Stimulated activated CD8-positive, alpha-beta memory T cell treated with anti-CD3 and anti-CD28 coated beads, Interleukin-4, amount 100 ng/mL, for 24 hours (primary cell): ENCODE results near the gene ITPR3.

Experiments
- DNase-seq: peaks from one replicate; pipeline ENCODE4 v3.0.0-alpha.2; 2020; ENCODE audit warnings: low read depth

The ITPR3 gene

DNA sequence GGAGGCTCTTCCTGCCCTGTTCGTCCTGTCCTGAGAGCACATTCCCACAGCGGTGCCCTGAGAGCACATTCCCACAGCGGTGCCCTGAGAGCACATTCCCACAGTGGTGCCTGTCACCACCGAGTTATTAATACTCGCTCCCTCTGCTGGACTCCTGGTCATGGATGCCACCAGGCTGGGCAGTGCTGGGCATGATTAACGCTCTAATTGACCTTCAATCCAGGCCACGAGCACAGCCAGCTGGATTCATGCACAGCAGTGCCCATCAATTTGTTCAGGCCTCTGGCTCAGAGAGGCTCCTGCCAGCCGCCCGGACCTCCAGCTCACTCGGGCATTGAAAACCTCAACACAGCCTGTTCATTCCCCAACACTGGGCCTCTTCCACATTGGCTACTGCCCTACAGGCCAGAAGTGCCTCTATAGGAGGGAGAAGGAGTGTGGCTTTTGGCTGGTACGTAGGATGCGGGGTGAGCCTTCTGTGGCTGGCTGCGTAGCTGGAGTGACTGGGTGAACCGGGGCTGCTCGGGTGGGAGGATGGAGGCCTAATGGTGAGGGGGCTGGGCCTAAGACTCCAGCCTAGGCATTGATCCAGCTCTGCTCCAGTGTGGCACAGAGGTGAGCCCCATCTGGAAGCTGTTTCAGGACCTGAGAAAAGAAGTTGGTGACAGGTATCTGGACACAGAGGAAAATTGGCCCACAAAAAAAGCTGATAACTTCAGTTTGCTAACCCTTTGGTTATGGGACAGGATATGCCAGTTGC is 116.3 kb downstream of the ITPR3 start:
- DNase-seq: no peak

DNA sequence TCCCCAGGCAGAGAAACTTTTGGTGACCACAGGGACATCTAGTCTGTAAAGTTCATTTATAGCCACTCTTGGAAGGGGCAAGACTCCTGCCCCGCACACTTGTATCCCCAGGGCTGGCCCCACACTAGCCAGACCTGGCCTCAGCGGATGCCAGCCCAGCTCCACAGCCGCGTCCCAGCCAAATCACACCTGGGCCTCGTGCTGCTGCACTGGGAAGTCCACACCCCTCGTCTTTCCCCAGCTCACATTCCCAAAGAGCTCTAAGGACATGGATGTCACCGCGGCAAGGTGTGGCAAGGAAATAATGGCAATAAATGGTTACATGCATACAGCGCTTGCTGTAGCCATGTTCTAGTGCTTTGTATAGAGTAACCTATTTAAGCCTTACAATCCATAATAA is 117.0 kb downstream of the ITPR3 start:
- no peak for DNase-seq

DNA sequence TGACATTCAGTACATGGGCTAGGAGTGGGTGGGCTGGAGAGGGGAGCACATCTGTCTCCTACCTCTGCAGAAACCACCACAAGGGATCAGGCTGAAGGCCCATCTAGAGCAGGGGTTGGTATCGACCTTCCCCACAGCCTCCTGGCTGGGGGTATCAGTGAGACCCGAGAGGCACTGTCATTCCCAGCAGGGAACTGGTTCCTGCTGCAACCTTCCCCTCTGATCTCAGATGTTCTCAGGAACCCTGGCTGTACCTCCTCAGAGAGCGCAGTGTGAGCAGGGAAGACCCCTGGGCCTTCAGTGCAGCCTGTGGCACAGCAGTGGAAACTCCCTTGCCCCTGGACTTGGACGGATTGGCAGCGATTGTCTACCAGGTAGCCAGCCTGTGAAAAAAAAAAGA is 117.8 kb downstream of the ITPR3 start:
- DNase-seq: no peak

DNA sequence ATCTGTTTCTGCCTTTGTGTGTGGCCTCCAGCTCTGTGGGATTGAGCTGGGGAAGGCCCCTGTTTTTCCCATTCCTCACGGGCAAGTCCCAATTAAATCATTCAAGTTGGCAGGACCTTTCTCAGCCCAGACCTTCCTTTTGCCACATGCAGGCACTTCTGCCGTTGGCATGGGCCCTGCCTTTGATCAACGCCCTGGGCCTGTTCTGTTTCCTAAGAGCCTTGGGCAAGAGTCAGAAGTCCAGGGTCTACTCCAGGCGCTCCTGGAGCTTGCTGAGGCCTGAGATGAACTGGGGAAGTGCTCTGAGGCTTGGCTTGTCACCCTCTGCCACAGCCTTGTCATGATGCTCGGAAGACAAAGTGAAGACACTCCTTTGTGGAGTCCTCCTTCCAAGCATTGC is 118.4 kb downstream of the ITPR3 start:
- DNase-seq: no peak

DNA sequence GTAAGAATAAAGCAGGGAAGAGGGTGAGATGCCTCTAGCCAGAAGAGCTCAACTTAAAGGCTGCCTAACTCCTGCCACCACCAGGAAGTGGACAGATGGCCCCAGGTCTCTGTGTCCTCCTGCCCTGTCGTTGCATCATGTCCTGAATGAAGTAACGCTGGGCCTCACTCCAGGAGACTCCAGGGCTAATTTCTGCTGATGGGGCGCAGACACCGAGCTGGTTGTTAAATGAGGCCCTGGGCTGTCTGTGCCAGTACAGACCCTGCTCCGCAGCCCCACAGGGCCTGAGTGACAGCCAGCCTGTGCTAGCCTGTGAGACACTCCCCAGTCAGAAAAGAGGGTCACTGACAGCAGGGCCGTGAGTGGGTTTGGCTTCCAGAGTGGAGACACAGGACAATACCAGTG is 119.1 kb downstream of the ITPR3 start:
- no peak for DNase-seq

DNA sequence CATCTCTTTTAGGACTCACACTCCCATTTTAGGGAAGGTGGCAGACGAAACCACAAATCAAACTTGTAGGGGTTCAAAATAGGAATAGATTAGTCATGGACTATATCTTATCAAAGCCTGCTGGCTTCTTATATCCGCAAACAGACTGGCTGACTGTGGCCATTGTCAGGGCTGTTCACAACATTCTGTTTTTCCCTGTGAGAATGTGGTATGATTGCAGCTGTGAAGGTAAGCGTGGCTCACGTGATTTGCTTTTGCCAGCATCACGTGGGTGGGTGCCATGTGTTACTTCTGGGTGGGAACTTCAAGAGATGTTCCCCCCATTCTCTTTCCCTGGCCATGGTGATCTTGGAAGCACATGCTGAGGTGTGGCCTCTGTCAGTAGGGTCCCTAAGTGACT is 119.7 kb downstream of the ITPR3 start:
- no peak for DNase-seq

DNA sequence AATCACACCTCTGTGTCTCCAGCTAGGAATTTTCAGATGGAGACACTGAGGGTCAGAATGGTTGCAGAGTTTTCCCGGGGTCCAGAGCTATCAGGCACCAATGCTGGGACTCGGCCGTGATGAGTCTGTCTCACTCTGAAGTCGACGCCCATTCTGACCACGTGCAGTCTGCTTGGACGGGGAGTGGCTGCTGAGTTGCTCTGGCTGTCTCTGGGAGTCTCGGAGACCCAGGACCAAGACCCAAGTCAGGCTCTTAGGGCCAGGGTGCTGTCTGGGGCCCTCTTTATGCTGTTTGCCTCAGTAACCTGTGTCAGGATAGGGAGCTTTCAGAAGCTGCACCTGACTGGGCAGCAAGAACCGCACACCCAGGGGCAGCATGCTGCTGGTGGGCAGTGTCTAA is 121.0 kb downstream of the ITPR3 start:
- no peak for DNase-seq

DNA sequence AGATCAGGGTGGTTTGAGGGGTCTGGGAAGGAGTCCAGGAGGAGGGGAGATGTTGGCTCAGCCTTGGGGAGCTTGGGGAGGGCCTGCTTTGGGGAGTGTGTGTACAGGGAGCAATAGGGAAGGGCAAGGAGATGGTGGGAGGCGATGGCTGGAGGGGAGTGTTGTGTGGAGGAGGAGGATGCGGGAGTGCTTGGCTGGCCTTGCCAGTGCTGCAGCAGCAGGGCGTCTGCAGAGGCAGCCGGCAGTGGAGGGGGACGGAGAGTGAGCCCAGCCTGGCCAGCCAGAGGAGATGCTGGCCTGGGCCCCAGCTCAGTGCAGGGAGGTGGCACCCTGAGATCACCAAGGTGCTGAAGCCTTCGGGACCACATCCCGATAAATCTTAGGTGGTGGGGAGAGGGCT is 121.7 kb downstream of the ITPR3 start:
- no peak for DNase-seq

DNA sequence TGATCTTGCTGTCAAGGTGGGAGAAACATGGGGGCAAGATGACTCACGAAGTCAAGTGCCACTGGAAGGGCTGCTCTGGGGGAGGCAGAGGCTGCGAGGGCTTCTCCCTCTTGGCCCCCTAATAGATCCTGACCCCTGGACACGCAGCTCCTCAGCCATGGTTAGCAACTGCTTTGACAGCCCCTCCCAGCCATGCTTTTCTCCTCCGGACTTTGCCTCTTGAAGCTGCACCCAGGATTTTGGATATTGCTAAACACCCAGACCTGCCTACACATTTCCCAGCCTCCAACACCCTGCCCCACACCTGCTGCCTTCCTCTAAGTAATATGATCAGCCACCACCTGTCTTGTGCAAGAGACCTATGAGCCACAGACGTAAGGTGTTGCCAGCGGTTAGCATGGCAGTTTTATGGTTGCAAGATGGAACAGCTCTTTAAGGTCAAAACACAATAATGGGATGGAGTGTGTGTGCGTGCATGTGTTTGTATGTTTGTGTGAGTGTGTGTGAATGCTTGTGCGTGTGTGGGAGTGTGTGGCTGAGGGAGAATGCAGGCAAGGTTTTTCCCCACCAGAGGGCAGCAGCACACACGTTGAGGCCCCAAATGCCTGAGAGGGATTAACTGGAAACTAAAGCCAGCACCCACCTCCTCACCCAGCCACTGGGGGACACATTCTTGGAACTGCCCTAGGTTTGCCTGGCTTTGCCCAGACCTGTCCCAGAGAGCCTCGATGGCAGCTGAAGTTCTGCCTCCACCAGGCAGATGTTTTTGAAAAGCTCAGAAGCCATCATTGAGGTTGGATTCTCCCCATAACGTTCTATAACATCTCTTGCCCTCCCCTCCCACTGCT is 123.1 kb downstream of the ITPR3 start:
- peak; percentile 62 for DNase-seq

DNA sequence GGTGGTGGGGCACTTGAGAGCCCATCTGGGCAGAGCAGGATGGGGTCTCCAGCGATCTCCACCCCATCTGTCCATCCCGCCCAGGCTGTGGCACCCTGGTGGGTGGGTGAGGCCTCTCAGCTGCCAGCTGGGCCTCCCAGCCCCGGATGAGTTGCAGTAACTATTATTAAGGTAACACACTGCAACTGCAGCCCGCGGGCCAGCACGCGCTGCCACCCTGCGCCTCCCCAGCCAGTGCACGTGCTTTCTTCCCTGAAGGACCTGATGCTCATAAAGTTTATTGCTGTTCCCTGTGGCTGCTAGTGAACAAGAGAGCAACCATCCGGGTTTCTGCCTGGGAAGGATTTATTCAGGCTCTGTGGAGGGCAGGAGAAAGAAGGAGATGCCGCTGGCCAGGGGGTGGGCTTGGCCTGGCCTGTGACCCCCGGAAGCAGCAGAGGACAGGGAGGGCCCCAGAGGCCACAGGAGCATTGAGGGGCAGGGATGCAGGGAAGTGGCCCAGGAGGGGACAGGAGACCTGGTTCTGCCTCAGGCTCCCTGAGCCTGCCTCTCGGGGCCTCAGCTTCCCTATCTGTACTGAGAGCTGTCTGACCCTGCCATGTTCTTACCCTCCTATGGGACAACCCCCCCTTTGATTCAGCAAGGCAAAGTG is 123.9 kb downstream of the ITPR3 start:
- DNase-seq: no peak

DNA sequence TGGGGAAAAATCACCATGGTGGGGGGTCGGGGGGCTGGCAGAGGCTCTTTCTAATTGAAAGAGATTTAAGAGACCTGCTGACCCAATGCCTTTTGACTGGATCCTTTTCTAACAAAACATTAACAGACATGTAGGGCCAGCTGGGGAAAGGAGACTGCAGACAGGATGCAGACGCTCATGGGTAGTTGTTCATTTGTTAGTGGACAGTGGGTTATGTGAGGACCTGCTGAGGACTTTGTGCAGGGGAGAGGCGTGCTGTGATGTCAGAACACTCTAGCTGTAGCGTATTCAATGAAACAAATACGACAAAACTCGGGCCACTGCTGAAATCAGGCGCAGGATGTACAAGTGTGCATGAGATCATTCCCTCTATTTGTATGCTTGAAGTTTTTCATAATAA is 124.4 kb downstream of the ITPR3 start:
- no peak for DNase-seq
